LNCAP (cell line): ENCODE data around the gene TMEM30A.

Experiments used
- TF ChIP-seq, protein P1 (sequence below): fragments of 450-650 bp; IDR thresholded peaks from 2 replicates; pipeline ENCODE4 v1.5.1; 2017; ENCODE audit warnings: mild to moderate bottlenecking

TMEM30A gene

DNA sequence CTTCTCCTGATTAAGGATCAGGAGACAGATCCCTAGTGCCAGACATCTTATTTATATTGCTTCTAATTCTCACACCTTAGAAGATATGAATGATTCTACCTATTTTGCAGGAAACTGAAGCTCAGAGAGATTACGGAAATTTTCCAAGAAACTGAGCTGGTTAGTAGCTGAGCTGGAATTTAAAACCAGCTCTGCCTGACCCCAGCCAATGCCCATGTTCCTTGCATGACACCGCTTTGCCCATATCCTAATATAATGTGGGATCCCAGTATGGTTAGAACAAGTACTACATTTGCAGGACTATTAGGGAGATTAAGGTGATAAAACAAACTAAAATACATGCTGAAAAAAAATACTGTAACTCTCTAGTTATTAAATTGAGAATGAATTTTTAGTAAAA lies 1.9 kb downstream of the TMEM30A start:
- TF ChIP-seq, protein P1, sequence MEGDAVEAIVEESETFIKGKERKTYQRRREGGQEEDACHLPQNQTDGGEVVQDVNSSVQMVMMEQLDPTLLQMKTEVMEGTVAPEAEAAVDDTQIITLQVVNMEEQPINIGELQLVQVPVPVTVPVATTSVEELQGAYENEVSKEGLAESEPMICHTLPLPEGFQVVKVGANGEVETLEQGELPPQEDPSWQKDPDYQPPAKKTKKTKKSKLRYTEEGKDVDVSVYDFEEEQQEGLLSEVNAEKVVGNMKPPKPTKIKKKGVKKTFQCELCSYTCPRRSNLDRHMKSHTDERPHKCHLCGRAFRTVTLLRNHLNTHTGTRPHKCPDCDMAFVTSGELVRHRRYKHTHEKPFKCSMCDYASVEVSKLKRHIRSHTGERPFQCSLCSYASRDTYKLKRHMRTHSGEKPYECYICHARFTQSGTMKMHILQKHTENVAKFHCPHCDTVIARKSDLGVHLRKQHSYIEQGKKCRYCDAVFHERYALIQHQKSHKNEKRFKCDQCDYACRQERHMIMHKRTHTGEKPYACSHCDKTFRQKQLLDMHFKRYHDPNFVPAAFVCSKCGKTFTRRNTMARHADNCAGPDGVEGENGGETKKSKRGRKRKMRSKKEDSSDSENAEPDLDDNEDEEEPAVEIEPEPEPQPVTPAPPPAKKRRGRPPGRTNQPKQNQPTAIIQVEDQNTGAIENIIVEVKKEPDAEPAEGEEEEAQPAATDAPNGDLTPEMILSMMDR, result no peak

DNA sequence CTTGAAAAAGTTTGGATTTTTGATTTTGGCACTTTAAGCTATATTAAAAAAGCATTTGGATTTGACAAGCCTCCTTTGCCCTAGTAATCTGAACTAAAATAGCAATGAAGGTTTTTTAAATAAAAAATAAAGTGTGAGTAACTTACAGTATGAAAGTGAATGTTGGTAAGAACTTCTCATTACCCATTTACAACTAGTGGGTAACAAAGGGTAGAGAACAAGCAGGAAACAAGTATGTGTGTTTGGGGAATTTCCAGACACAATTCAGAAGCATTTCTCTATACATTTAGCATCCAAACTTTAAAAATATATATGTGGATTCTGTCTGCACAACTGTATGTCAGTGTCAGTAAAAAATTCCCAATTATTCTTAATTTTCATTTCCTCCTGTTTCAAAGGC lies 2.9 kb downstream of the TMEM30A start:
- TF ChIP-seq, protein P1, result no peak

DNA sequence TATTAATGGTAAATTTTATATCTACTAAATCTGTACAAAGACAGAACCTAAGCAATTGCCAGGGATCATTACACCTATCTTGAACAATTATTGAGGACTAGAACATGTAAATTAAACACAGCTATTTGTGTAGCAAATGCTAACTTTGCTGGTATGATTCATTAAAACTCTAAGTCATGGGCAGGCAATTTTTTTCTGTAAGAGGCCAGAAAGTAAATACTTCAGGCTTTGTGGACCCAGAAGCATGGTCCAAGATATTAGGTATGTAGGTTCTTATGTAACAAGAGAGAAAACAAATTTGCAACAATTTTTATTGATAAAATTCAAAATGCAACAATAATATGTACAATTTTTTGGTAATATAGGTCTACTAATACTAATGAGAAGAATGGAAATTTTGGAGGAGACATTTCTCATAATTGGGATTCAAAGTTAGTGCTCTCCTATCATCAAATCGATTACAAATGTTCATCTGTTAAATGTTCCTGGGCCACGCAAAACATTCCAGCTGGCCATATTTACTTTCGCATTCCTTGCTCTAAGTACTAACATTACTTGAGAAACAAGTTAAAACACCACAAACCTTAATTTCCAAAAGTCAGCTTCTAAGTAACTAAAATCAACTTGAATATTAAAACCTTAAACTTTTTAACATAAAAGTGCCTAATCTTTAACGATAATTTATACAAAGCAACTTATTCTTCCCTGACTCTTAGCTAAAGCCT lies 4.3 kb downstream of the TMEM30A start:
- TF ChIP-seq, protein P1, result no peak

DNA sequence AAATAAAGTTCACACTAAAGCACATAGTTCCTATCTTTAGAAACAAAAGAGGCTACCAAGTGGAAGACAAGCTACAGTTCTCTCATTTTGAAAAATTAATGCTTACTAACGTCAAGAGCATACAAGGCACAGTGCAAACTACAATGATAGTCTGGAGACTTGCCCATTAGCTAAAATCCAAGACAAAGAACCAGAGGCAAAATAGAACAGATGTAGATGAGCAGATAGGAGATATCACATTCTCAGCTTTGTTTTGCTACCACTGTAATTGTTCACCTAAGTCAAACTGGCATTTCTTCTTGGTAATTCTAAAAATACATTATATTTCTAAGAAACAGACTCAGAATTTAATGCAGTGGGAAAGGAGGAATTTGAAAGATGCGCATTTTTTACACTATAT lies 5.2 kb downstream of the TMEM30A start:
- TF ChIP-seq, protein P1, result no peak

DNA sequence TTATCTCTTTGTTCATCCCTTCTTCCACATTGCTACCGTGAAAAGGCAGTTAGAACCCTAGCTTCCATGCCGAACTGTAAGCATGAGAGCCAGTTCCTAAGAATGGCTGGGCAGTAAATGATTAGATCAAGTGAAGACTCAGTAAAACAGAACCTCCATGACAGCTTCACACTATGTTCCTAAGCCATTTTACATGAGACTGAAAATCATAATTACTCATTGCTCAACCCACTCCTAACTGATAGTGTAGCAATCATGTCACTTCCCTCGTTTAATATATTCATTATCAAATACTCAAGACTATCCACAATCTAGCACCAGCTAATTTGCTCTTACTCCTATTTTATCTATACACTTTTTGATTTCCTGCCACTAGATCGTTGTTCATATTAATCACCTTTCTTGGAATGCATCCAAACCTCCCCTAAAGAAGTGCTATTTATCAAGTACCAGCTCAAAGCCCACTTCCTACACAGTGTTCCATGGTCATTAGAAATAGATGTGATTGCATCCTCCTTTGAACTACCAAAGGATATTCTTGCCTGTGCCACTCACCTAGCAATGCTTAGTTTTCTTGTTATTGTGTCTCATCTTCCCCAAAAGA lies 6.0 kb downstream of the TMEM30A start:
- TF ChIP-seq, protein P1, result no peak

DNA sequence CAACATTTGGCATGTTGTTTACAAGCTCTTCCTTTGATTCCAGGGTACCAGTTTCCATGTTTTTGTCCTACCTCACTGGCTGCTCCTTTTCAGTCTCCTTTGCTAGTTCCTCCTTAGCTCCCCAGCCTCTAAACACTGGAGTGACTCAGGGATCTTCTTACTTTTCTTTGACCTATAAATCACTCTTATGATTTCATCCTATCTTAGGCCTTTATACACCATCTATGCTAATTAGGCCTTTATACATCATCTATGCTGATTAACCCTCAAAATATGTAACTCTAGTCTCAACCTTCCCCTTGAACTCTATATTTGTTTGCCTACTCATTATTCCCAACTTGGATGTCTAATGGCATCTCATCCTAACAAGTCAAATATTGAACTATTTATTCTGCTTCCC lies 9.5 kb downstream of the TMEM30A start:
- TF ChIP-seq, protein P1, result no peak

DNA sequence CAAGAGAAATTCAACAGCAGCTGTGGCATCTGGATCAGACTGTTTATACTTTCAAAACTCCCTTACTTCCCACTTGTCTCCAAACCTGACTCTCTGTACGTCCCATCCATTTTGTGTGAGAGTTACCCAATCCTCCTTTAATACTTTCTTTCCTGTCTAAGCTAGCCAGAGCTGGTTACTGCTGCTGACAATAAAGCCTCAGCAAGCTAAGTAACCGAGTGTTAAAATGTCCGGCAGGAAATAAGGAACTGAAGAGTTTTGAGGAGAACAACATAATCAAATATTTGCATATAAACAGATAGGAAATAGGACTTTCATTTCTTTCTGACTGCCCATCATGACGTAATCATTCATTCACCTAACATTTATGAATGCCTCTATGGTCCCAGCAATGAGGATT lies 11.6 kb downstream of the TMEM30A start:
- TF ChIP-seq, protein P1, result no peak
